CMK (cell line): Measurements from ENCODE around the gene RUSC2.
"Not testable (repeated sequence)": the region's sequence is repeated elsewhere in the genome, so short reads cannot be mapped to it uniquely, and the experiment has no call there.

Experiments
- DNase-seq: peaks from one replicate; pipeline ENCODE4 v3.0.0-alpha.2; 2010; ENCODE audit warnings: low read depth

Gene RUSC2

GRCh38 chr9:35523556-35523955 is 33.6 kb downstream of the RUSC2 start:
- not testable (repeated sequence) for DNase-seq

DNA sequence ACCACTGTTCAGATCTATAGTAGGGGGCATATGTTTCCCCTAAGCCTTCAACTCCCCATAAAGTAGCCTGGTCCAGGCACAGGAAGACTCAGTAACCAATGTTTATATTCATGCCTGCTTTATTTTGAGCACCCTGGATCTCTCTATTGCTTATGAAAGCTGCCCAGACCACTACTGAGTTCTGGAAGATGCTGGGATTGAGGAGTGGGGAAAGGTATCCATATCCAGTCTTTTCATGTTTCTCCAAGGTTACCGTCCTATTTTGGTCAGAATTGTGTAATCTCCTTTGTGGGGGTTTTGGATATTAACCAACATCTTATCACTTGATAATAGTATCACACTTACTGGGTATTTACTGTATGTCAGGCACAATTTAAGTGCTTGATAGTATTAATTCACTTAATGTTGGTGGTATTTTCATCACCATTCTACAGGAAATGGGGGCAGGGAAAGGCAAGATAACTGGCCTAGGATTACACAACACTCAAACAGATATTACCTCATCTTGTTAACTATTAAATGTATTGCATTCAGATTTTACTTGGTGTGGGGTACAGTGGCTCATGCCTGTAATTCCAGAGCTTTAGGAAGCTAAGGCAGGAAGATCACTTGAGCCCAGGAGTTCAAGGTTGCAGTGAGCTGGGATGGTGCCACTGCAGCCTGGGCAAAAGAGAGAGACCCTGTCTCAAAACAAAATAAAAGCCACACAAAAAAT is 36.3 kb downstream of the RUSC2 start:
- no peak for DNase-seq

DNA sequence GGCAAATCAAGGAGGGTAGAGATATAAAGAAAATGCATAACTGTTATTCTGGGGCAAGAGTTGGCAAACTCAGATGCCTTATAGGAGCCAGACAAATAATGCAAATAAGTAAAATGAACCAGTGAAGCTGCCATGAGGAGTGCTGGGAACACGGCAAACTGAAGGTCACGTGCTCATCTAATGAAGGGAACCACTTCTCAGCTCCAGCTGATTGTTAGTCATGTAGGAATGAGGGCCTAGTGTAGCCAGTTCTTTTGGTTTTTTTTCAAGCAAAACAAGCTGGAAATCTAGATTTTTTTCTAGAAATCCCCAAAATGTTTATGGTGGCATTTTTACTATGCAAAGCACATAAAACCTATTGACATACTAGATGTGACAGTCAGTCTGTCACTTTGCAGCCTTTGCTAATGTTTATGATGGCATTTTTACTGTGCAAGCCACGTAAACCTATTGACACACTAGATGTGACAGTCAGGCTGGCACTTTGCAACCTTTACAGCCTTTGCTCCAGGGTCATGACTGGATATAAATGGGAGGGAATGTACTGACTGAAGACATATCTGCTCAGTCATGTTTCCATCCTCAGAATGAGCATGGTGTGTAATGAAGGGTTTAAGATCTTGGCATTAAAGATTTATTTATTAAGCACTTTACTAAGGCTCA is 39.4 kb downstream of the RUSC2 start:
- no peak for DNase-seq

DNA sequence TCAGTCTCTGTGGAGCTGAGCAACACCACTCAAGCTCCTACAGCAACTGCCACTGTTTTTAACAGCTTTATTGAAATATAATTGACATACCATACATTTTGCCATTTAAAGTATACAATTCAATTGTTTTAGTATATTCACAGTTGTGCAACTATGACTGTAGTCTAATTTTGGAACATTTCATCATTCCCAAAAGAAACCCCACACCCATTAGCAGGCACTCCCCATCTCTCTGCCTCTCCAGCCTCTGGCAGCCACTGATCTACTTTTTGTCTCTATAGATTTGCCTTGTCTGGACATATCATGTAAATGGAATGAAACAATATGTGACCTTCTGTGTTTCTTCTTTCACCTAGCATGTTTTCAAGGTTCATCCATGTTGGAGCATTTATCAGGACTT is 43.5 kb downstream of the RUSC2 start:
- no peak for DNase-seq

DNA sequence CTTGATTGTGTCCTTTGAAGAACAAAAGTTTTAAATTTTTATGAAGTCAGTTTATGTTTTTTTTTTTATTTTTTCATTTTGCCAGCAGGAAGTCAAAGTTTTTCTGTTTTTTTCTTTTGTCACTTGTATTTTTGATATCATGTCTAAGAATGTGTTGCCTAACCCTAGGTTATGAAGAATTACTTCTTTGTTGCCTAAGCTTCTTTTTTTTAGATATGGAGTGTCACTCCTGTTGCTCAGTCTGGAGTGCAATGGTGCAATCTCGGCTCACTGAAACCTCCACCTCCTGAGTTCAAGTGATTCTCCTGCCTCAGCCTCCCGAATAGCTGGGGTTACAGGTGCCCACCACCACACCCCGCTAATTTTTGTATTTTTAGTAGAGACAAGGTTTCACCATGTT is 45.0 kb downstream of the RUSC2 start:
- DNase-seq: not testable (repeated sequence)

DNA sequence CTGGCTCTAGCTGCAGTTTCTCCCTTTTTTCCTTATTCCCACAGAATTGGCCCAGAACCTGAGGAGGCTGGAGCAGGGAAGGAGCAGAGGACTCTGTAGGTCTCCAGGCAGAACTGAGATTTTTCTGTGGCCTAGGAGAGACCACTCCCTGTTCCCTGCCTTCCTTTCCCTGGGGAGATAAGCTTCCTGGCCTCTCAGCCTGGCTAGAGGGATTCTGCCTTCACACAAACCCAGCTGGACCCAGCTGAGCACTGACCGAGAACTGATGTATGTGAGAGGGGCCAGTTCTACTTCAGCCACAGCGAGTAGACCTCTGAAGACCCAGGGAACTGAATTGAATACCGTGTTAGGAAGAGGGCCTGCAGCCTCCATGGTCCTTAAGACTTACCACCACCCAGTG is 48.0 kb downstream of the RUSC2 start:
- no peak for DNase-seq

GRCh38 chr9:35538361-35539234 is 48.7 kb downstream of the RUSC2 start:
- no peak for DNase-seq
